Activated CD4-positive, alpha-beta T cell treated with anti-CD3 and anti-CD28 coated beads, Interleukin-2, amount 50 U/mL, for 24 hours (primary cell): ENCODE results near the gene TXLNG.

Experiments
- DNase-seq, 2 donors: peaks; one replicate each; pipeline ENCODE4 v3.0.0-alpha.2; 2020; ENCODE audit warnings: low read depth in 1 of 2, low spot score in 1 of 2

TXLNG gene

GRCh38 chrX:16785247-16786138 lies 773 bp upstream of the TXLNG start:
- no peak for DNase-seq

- DNase-seq: peak; percentile 1 to 9
Measured at GRCh38 chrX:16786791-16787735, 797 bp downstream of the TXLNG start.

- DNase-seq: no peak
Measured at GRCh38 chrX:16788477-16788876, 2.2 kb downstream of the TXLNG start.

GRCh38 chrX:16796298-16796697 lies 10.0 kb downstream of the TXLNG start:
- DNase-seq: no peak

DNA sequence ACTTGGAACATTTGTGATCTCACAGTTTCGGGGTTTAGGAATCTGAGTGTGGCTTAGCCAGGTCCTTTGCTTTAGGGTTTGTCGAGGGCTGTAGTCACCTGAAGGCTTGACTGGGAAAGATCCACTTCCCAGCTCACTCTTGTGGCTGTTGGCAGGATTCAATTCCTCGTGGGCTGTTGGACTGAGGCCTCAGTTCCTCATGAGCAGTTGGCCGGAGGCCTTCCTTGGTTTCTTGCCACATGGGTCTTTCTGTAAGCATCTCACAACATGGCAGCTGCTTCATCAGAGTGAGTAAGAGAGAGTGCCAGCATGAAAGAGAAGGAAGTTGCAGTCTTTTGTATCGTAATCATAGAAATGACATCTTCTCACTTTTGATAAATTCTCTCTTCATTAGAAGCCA lies 11.1 kb downstream of the TXLNG start:
- DNase-seq: no peak

DNA sequence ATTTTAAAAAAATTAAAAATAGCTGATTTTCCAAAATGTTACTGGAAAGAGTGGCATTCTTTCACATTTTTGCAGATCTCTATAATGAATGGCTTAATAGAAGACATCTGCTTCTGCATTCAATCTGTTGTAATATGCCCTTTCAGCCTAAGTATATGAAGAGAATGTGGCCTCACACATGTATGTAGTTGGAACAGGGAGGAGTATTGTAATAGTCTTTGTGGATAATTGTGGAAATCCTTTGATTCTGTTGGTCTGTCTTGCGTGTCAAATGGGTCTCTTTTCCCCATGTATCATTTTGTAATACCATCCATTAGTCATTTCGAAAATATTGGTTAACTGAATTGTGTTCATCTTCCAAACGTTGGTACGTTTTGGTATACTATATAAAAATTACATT lies 11.6 kb downstream of the TXLNG start:
- no peak for DNase-seq

DNA sequence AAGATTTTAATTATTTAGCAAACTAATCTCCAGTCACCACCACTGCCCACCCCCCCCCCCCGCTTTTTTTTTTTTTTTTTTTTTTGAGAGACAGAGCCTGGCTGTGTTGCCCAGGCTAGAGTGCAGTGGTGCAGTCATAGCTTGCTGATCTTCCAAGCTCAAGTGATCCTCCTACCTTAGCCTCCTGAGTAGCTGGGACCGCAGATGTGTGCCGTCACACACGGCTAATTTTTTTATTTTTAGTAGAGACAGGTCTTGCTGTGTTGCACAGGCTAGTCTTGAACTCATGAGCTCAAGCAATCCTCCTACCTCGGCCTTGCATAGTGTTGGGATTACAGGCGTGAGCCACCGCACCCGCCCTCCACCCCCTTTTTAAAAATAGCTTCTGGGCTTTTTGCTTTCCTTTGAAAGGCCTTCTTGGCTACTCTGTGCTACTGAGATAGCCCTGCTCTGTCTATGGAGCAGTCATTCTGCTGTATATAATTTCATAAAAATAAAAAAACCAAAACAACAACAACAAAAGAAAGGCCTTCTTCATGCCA lies 18.7 kb downstream of the TXLNG start:
- no peak for DNase-seq

DNA sequence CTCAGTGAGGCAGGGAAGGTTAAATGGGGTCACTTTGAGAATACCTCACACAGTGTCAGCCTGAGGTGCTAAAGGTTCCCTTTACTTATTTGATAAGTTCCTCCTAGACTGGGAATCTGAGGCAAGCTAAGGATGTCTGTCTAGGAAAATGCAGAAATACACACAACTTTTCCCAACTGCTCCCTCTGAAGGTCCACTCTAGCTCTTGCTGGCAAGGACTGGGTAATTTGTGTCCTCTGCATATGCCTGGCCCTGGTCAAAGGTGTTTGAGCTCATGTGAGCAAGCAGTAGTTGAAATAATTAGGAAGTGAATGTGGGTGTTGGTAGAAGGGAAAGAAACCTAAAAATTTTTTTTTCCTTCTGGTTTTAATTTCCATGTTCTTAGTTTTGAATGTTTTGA lies 21.3 kb downstream of the TXLNG start:
- no peak for DNase-seq

- no peak for DNase-seq
Measured at GRCh38 chrX:16807976-16808542, 21.8 kb downstream of the TXLNG start.

DNA sequence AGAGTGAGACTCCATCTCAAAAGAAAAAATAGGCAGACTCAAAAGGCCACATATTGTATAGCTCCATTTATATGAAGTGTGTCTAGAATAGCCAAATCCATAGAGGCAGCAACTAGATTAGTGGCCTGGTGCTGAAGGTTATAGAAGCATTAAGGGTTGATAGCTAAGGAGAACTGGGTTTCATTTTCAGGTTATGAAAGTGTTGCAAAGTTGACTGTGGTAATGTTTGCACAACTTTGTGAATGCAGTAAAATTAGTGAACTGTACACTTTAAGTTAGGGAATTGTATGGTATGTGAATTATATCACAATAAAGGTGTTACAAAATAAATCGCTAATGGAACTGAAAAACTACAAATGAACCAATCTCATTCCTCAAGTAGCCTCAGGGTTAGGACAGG lies 28.3 kb downstream of the TXLNG start:
- DNase-seq: no peak

DNA sequence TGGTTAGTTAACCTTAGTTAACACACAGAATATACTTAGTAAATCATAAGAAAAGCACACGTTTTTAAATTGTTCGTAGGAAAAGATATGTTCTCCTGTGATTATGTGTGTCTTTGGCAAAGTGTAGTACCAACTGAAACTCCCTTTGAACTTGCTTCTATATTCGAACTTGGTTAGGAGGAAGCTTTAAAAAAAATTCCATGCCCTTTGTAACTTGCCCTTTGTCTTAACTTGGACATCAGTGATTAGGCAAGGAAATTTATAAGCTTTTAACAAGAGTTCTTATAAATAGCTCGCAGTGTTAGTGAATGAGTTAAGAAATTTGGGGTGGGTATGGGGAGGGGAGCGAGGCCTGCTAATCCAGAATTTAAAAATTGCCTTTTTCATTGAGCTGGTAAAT lies 33.4 kb downstream of the TXLNG start:
- no peak for DNase-seq

DNA sequence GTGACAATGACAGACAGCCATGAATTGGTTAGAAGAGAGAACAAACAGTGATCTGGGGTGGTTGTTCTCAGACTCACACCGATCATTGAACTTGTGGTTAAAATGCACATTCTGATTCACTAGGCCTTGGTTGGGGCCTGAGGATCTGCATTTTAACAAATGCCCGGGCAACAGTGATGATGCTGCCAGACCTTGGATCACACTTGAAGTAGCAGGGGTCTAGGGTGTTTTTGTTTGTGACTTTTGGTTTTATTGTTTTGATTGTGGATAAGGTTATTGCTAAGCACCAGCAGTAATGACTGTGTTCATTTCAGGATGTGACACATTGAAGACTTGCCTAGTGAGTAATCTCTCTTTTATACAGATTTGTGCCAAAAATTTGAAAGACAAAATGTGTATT lies 36.5 kb downstream of the TXLNG start:
- no peak for DNase-seq

DNA sequence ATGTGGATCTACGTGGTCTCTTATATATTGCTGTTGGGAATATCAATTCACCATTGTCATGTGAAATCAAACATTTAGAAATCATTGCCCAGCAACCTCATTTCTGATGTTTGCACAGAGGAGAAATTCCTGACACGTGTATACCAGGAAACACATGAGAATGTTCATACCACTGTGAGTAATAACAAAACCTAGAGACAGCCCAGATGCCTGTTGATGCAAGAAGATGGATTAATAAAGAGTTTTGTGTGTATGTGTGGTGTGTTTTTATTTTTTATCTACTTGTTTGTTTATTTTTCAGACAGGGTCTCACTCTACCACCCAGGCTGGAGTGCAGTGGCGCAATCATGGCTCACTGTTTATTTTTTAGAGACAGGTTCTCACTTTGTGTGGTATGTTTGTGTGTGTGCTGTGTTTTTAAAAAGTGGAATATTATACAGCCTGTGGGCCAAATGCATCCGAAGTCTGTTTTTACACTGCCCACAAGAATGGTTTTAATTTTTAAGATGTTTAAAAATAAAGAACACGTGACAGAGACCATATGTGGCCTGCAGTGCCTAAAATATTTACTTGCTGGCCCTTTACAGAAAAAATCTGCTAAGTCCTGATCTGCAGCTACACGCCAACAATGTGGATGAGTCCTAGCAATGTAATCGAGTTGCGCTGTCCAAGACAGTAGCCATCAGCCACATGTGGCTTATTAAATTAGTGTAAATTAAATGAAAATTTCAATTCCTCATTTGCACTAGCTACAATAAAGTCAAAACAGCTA lies 39.2 kb downstream of the TXLNG start:
- DNase-seq: no peak

- no peak for DNase-seq
Measured at GRCh38 chrX:16826207-16826606, 39.9 kb downstream of the TXLNG start.

DNA sequence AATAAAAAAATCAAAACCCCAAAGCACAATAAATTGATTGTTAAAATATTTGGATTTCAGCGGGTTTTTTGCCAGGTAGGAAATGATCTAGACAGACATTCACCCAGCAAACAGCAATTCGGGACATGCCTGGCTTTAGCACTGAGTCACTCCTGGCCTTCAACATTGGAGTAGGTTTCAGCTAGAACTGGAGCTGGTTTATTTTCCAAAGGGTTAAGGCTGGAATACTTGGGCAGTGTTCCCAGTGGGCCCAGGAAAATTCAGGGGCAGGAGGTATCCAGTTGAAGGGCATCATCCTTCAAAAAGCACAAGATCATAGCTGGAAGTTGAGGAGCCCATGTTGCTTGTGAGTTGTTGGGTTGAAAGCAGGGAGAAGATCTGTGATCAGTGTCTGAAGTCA lies 41.0 kb downstream of the TXLNG start:
- DNase-seq: no peak

DNA sequence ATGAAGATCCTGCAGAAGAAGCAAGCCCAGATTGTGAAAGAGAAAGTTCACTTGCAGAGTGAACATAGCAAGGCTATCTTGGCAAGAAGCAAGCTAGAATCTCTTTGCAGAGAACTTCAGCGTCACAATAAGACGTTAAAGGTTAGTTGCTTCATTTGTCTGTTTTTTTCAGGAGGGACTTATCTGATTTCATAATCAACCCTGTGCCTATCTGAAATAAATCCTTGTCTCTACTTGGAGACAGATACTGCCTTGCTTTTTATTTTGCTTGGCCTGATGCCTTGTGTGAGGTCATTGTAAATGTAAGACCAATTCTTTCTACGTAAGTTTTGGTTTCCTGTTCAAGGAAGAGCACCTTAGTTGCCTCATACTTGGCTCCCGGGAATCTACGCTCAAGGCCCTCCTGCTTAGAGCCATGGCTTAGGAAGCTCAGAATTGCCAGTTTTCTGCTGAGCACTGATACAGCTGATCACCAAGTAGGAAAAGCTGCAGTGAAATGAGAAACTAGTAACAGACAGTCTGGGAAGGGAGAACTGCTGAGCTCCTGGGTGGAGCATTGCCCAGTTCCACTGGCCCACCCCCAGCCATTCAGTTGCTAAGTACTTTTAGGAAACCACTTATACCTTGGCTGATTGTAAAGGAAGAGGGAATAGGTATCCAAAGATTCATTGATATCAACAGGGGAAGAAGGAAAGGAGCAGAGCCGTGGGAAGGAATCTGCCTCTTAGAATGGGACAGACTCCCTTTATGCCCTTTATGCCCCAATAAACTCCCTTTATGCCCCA lies 42.0 kb downstream of the TXLNG start:
- DNase-seq: no peak

GRCh38 chrX:16832301-16832700 lies 46.0 kb downstream of the TXLNG start:
- no peak for DNase-seq

DNA sequence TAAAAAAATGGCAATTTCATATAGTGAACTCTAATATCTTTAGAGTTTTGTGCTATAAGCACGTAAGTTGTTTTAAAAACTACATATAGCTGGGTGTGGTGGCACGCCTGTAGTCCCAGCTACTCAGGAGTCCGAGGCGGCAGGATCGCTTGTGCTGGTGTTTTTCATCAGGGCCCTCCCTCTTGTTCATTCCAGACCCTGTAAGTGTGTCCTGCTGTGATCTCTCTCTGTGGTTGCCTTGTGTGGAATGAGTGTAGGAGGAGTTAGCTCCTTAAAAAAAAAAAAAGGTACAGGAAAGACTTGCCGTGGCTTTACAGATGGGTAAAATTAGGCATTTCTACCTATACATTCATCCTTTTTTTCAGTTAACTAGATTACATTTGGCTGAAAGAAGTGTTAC lies 48.5 kb downstream of the TXLNG start:
- DNase-seq: no peak

- DNase-seq: no peak
Measured at GRCh38 chrX:16836371-16836770, 50.1 kb downstream of the TXLNG start.
